Spleen (tissue), 11 donors: ENCODE measurements around the gene SLC7A6. TPM values are rescaled to one million over a fixed set of nuclear protein-coding genes. Genes with fewer than 3 reads are reported as not detected.

Source experiments
- DNase-seq: peaks from one replicate; pipeline ENCODE4 v3.0.0-alpha.2; 2020
- H3K27ac ChIP-seq, 8 donors: fragments of 200-600 bp; sonication (generic) in 7 of 8; 1 replicate in 4 of 8; 2 replicates in 4 of 8; pipeline versions ENCODE4 v1.5.0 to v1.8.0; 2016 to 2021; ENCODE audit warnings: inconsistent platforms in 4 of 8, mild to moderate bottlenecking in 4 of 8, moderate library complexity in 1 of 8
- H3K27me3 ChIP-seq, 7 donors: fragments of 200-600 bp; sonication (generic) in 6 of 7; replicated peaks in 1 of 7; 1 replicate in 4 of 7; 2 replicates in 3 of 7; pipeline versions ENCODE4 v1.5.0 to v1.8.0; 2016 to 2021; ENCODE audit warnings: inconsistent platforms in 3 of 7, mild to moderate bottlenecking in 1 of 7
- H3K36me3 ChIP-seq, 6 donors: fragments of 200-600 bp; sonication (generic) in 5 of 6; 1 replicate in 4 of 6; 2 replicates in 2 of 6; pipeline versions ENCODE4 v1.5.0 to v1.8.0; 2016 to 2021; ENCODE audit warnings: inconsistent platforms in 2 of 6
- H3K4me1 ChIP-seq, 6 donors: fragments of 200-600 bp; sonication (generic) in 5 of 6; 1 replicate in 3 of 6; 2 replicates in 3 of 6; pipeline versions ENCODE4 v1.5.0 to v1.8.0; 2016 to 2021; ENCODE audit warnings: inconsistent platforms in 3 of 6
- H3K4me3 ChIP-seq, 8 donors: fragments of 200-600 bp; sonication (generic) in 7 of 8; 1 replicate in 4 of 8; 2 replicates in 4 of 8; pipeline versions ENCODE4 v1.5.0 to v1.8.0; 2016 to 2021; ENCODE audit warnings: inconsistent platforms in 4 of 8, mild to moderate bottlenecking in 4 of 8, moderate library complexity in 2 of 8
- H3K9me3 ChIP-seq, 8 donors: fragments of 200-600 bp; sonication (generic) in 7 of 8; 1 replicate in 4 of 8; 2 replicates in 4 of 8; pipeline versions ENCODE4 v1.5.0 to v1.8.0; 2016 to 2021; ENCODE audit warnings: inconsistent platforms in 4 of 8
- POLR2A ChIP-seq, 3 donors: fragments of 450-650 bp; IDR thresholded peaks; one replicate each; pipeline ENCODE4 v1.5.1; 2017; ENCODE audit warnings: antibody characterized with exemption in 3 of 3, mild to moderate bottlenecking in 1 of 3
- POLR2AphosphoS5 ChIP-seq, 3 donors: sonication (generic); formaldehyde crosslinking; IDR thresholded peaks; one replicate each; pipeline ENCODE4 v1.5.1; 2017; ENCODE audit warnings: antibody characterized with exemption in 3 of 3
- WGBS, 5 donors: extraction: QIAGEN DNeasy Blood & Tissue Kit in 3 of 5; methylation state at CpG; one replicate each; pipeline versions ENCODE4 v1.1.5 to v1.1.7; 2013 to 2018; 5-methylcytosine and 5-hydroxymethylcytosine counted together
- intact Hi-C: fragments of 100-400 bp; cut with DNase I; formaldehyde crosslinking; loops from one replicate; pipeline ENCODE4 v1.15.0; 2023; ENCODE audit warnings: low total_unique reads
- polyA plus RNA-seq, 3 donors: library from polyadenylated mRNA; stranded (reverse); fragments of 200-250 nt; gene quantifications; one replicate each; pipeline ENCODE4 v1.2.1, GENCODE V29; 2013
- total RNA-seq, 7 donors: library from RNA; depleted of rRNA in 3 of 7; stranded (reverse); fragments of >200 nt in 3 of 7; fragmentation: NEBNext Ultra II Directional in 4 of 7; extraction: Animal tissue kit (Norgen Biotek cat#: 25700) in 4 of 7; gene quantifications; one replicate each; pipeline versions ENCODE4 v1.1.0 to v1.2.1, GENCODE V29; 2016 to 2021
- TF ChIP-seq, protein P1 (sequence below), 11 experiments: fragments of 200-600 bp in 7 of 11; fragments of 450-650 bp in 4 of 11; sonication (generic) in 4 of 11; IDR thresholded peaks in 8 of 11; conservative IDR thresholded peaks in 3 of 11; 1 replicate in 7 of 11; 2 replicates in 4 of 11; pipeline versions ENCODE4 v1.4.0 to v1.8.0; 2016 to 2021; ENCODE audit warnings: antibody characterized with exemption in 11 of 11, inconsistent platforms in 4 of 11, mild to moderate bottlenecking in 1 of 11
- donor health status: healthy with polysubstance abuse.
- donor health status: DM: no; HTN: no; CAD: no; lungs with moderate emphysema.
- donor health status: DM: no; HTN: no; CAD: no.
- donor health status: Bipolar disorder and iron deficiency.
- donor health status: healthy.
- donor health status: DM: no; HTN: no; CAD: no.
- donor health status: DM: yes; HTN: yes; CAD: no.

The SLC7A6 gene
- total and polyA plus RNA-seq, 10 donors, result 9.8 to 62.8 (median 46.1) TPM

DNA sequence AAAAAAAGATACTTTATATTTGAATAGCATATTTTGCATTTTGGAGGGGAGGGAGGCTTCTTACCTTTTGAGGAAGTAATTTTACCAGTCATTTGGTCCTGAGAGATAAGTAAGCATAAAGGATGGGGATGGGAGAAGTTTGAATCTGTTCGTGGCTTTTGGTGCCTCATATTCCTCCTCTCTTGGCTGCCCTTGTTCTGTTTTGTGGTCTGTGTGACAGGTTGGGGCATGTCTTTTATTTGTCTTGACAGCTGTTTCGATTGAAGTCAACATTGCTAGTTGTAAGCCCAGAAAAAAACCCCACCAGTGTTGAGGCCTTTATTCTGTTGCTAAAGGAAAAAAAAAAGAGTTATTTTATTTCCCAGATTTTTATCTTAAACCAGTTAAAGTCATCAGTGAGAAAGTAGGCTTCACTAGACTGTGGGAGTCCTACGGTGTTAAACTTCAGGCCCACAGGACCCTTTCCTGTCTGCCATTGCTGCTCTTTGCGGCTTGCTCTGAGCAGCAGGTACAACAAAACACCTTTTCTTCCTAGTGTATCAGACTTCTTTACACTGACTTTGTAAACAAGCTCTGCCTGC lies 11.4 kb downstream of the SLC7A6 start:
- TF ChIP-seq POLR2AphosphoS5 (IDR thresholded peaks at IDR 0.05) (no peak), POLR2A (IDR thresholded peaks at IDR 0.05) (no peak)
- TF ChIP-seq, protein P1, sequence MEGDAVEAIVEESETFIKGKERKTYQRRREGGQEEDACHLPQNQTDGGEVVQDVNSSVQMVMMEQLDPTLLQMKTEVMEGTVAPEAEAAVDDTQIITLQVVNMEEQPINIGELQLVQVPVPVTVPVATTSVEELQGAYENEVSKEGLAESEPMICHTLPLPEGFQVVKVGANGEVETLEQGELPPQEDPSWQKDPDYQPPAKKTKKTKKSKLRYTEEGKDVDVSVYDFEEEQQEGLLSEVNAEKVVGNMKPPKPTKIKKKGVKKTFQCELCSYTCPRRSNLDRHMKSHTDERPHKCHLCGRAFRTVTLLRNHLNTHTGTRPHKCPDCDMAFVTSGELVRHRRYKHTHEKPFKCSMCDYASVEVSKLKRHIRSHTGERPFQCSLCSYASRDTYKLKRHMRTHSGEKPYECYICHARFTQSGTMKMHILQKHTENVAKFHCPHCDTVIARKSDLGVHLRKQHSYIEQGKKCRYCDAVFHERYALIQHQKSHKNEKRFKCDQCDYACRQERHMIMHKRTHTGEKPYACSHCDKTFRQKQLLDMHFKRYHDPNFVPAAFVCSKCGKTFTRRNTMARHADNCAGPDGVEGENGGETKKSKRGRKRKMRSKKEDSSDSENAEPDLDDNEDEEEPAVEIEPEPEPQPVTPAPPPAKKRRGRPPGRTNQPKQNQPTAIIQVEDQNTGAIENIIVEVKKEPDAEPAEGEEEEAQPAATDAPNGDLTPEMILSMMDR (IDR thresholded peaks at IDR 0.05 in 8 of 11, conservative IDR thresholded peaks at IDR 0.05 in 3 of 11), result no peak
- intact Hi-C loops, result no loop called here
- peaks cover 0 to 88% (median 16%) of the 10 kb centered on the region in 6 donors for H3K36me3 ChIP-seq
- H3K9me3 ChIP-seq, result no peaks in the 10 kb centered on the region
- 29 to 44% (median 38%) methylated on average over 4 of the region's 4 CpGs for WGBS, 5 donors
- H3K27ac ChIP-seq, result peak overlapping the region; percentile 19 to 73 (median 60)
- no peak for DNase-seq
- no peaks in the 10 kb centered on the region for H3K27me3 ChIP-seq
- H3K4me1 ChIP-seq, result peaks cover 18 to 86% (median 52%) of the 10 kb centered on the region in 6 donors
- no peak overlapping the region for H3K4me3 ChIP-seq

DNA sequence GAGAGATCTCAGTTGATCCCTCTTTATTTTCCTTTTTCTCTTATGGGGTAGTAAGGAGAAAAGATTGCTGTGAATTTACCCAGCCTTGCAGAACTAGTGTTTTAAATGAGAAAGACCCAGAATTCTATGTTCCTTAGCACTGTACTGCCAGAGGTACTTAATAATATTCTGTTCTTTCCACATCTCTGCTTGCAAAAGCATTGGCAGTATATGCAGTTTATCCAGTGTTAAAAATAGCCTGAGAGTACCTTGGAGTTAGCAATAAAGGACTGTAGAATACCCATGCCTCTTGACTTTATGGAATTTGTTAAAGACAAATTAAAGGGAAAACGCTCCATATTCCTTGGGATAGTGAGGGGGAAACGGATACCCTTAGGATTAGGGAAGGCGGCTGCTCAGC lies 11.9 kb downstream of the SLC7A6 start:
- H3K36me3 ChIP-seq, result peaks cover 0 to 88% (median 16%) of the 10 kb centered on the region in 6 donors
- no peaks in the 10 kb centered on the region for H3K9me3 ChIP-seq
- H3K4me3 ChIP-seq, result no peak overlapping the region
- intact Hi-C loops, result no loop called here
- no peaks in the 10 kb centered on the region for H3K27me3 ChIP-seq
- WGBS, 5 donors, result 60 to 88% (median 79%) methylated on average over 3 of the region's 3 CpGs
- peak overlapping the region; percentile 19 to 73 (median 60) for H3K27ac ChIP-seq
- TF ChIP-seq POLR2A (IDR thresholded peaks at IDR 0.05), result no peak
- TF ChIP-seq, protein P1 (IDR thresholded peaks at IDR 0.05 in 8 of 11, conservative IDR thresholded peaks at IDR 0.05 in 3 of 11), result no peak
- no peak for DNase-seq
- peaks cover 18 to 88% (median 55%) of the 10 kb centered on the region in 6 donors for H3K4me1 ChIP-seq

DNA sequence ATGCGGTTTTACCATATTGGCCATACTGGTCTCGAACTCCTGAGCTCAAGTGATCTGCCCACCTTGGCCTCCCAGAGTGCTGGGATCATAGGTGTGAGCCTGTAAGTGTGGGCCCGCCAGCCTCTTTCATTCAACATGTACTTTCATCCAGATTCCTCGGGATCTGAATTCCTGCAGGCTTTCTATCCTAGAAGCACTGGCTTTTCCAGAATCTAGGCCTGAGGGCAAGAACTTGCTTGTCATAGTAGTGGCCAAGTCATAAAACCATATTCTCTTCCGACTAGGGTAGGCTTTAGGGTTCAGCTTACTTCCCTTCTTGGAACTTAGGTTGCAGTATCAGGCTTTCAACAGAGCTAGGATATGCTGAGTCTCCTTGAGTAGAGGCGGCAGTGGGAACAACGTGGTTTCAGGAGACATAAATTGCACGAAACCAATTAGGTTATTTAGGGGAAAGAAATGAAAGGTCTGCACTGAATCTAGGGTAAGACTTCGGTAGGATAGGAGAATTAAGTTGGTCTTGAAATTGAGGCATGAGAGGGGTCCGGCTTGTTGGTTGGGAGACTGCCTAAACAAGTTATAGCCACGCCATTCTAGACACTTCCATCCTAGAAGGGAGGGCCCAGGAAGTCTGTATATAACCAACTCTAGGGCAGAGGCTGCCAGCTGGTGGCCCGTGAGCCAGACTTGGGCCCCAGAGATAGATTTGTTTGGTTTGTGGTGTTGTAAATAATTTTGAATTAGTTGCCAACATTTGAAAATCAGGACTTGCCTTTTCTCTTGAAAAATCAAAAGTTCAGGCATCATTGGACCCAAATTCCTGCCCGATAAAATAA lies 15.6 kb downstream of the SLC7A6 start:
- intact Hi-C loops, result no loop called here
- 79 to 91% (median 88%) methylated on average over 13 of the region's 13 CpGs for WGBS, 5 donors

More for the DNA sequence above, 15.6 kb downstream of the SLC7A6 start:
- DNase-seq, result no peak
- TF ChIP-seq, protein P1 (IDR thresholded peaks at IDR 0.05 in 8 of 11, conservative IDR thresholded peaks at IDR 0.05 in 3 of 11), result no peak
- TF ChIP-seq POLR2AphosphoS5 (IDR thresholded peaks at IDR 0.05) (no peak), POLR2A (IDR thresholded peaks at IDR 0.05) (no peak)
- Histone ChIP-seq H3K27ac (peak overlapping the region in 2 of 8 donors; percentile 8 to 21), H3K9me3 (no peaks in the 10 kb centered on the region), H3K4me1 (peaks cover 29 to 88% (median 48%) of the 10 kb centered on the region in 6 donors), H3K27me3 (no peaks in the 10 kb centered on the region), H3K36me3 (peaks cover 0 to 72% (median 6%) of the 10 kb centered on the region in 6 donors), H3K4me3 (no peak overlapping the region)
